H9 (cell line): Measurements from ENCODE around the gene MIB2. TPM values are rescaled to one million over a fixed set of nuclear protein-coding genes. Genes with fewer than 3 reads are reported as not detected.

Source experiments
- DNase-seq: peaks from one replicate; pipeline ENCODE4 v3.0.0-alpha.2; 2017
- H2AFZ ChIP-seq: one replicate; pipeline ENCODE4 v1.6.1; 2013; ENCODE audit warnings: mild to moderate bottlenecking, low read length, control low read depth, moderate library complexity
- H2AK5ac ChIP-seq: 2 replicates; pipeline ENCODE4 v1.6.1; 2013; ENCODE audit warnings: low read length, control low read depth, mixed read lengths; ENCODE audit not compliant: insufficient read length
- H2BK120ac ChIP-seq: one replicate; pipeline ENCODE4 v1.6.1; 2013; ENCODE audit warnings: low read depth, mild to moderate bottlenecking, low read length, control low read depth, inconsistent platforms; ENCODE audit not compliant: poor library complexity, severe bottlenecking
- H2BK12ac ChIP-seq: 2 replicates; pipeline ENCODE4 v1.6.1; 2013; ENCODE audit warnings: low read length, control low read depth, mixed read lengths, low read depth; ENCODE audit not compliant: insufficient read length
- H2BK15ac ChIP-seq: 2 replicates; pipeline ENCODE4 v1.6.1; 2013; ENCODE audit warnings: low read depth, low read length, control low read depth
- H2BK20ac ChIP-seq: one replicate; pipeline ENCODE4 v1.6.1; 2013; ENCODE audit warnings: low read depth, mild to moderate bottlenecking, low read length, control low read depth, inconsistent platforms; ENCODE audit not compliant: poor library complexity, severe bottlenecking
- H2BK5ac ChIP-seq: 2 replicates; pipeline ENCODE4 v1.6.1; 2013; ENCODE audit warnings: low read length, control low read depth, mixed read lengths; ENCODE audit not compliant: insufficient read length
- H3K14ac ChIP-seq: 2 replicates; pipeline ENCODE4 v1.6.1; 2013; ENCODE audit warnings: low read length, control low read depth; ENCODE audit not compliant: insufficient read depth
- H3K18ac ChIP-seq: 2 replicates; pipeline ENCODE4 v1.6.1; 2013; ENCODE audit warnings: low read depth, mild to moderate bottlenecking, mixed read lengths, low read length, control low read depth; ENCODE audit not compliant: insufficient read length
- H3K23ac ChIP-seq: 2 replicates; pipeline ENCODE4 v1.6.1; 2013; ENCODE audit warnings: low read length, control low read depth, mixed read lengths, low read depth; ENCODE audit not compliant: insufficient read length
- H3K23me2 ChIP-seq: 2 replicates; pipeline ENCODE4 v1.6.1; 2013; ENCODE audit warnings: low read depth, mild to moderate bottlenecking, mixed read lengths, low read length, control low read depth; ENCODE audit not compliant: insufficient read length, poor library complexity, severe bottlenecking
- H3K27ac ChIP-seq: 2 replicates; pipeline ENCODE4 v1.5.1; 2013; ENCODE audit warnings: low read length, control low read depth, mixed read lengths, low read depth; ENCODE audit not compliant: insufficient read length
- H3K27me3 ChIP-seq: 2 replicates; pipeline ENCODE4 v1.6.1; 2013; ENCODE audit warnings: low read length, control low read depth, inconsistent platforms; ENCODE audit not compliant: insufficient read depth
- H3K4ac ChIP-seq: 2 replicates; pipeline ENCODE4 v1.6.1; 2013; ENCODE audit warnings: low read depth, mild to moderate bottlenecking, control low read depth, inconsistent platforms, low read length, moderate library complexity
- H3K4me1 ChIP-seq: 2 replicates; pipeline ENCODE4 v1.6.1; 2013; ENCODE audit warnings: low read length, control low read depth, inconsistent platforms; ENCODE audit not compliant: insufficient read depth
- H3K4me2 ChIP-seq: 2 replicates; pipeline ENCODE4 v1.6.1; 2013; ENCODE audit warnings: low read length, control low read depth, mixed read lengths; ENCODE audit not compliant: insufficient read length, insufficient read depth
- H3K56ac ChIP-seq: 2 replicates; pipeline ENCODE4 v1.6.1; 2013; ENCODE audit warnings: low read depth, mild to moderate bottlenecking, mixed read lengths, low read length, control low read depth; ENCODE audit not compliant: insufficient read length
- H3K79me1 ChIP-seq: 2 replicates; pipeline ENCODE4 v1.6.1; 2013; ENCODE audit warnings: low read depth, mild to moderate bottlenecking, moderate library complexity, low read length, control low read depth, inconsistent platforms; ENCODE audit not compliant: insufficient read depth, poor library complexity, severe bottlenecking
- H3K79me2 ChIP-seq: 2 replicates; pipeline ENCODE4 v1.6.1; 2013; ENCODE audit warnings: low read length, control low read depth, inconsistent platforms; ENCODE audit not compliant: insufficient read depth
- H3K9ac ChIP-seq: 2 replicates; pipeline ENCODE4 v1.6.1; 2013; ENCODE audit warnings: low read length, control low read depth, mixed read lengths; ENCODE audit not compliant: insufficient read length; ENCODE audit errors: extremely low read depth
- H3K9me3 ChIP-seq: one replicate; pipeline ENCODE4 v1.6.1; 2013; ENCODE audit warnings: low read depth, low read length, inconsistent platforms; ENCODE audit not compliant: control insufficient read depth
- H3T11ph ChIP-seq: one replicate; pipeline ENCODE4 v1.6.1; 2013; ENCODE audit warnings: mild to moderate bottlenecking, low read length, control low read depth, inconsistent platforms
- H4K20me1 ChIP-seq: one replicate; pipeline ENCODE4 v1.6.1; 2013; ENCODE audit not compliant: control insufficient read depth, insufficient read length, insufficient read depth
- H4K5ac ChIP-seq: 2 replicates; pipeline ENCODE4 v1.6.1; 2013; ENCODE audit warnings: low read depth, mild to moderate bottlenecking, mixed read lengths, low read length, control low read depth; ENCODE audit not compliant: insufficient read length
- H4K8ac ChIP-seq: replicated peaks from 2 replicates; pipeline ENCODE4 v1.6.1; 2013; ENCODE audit warnings: low read length, control low read depth, mixed read lengths, low read depth; ENCODE audit not compliant: insufficient read length
- H4K91ac ChIP-seq: 2 replicates; pipeline ENCODE4 v1.6.1; 2013; ENCODE audit warnings: low read depth, mild to moderate bottlenecking, moderate library complexity, mixed read lengths, low read length, control low read depth; ENCODE audit not compliant: insufficient read length
- H3K27ac Mint-ChIP-seq, 3 experiments: 2 replicates in 2 of 3; 3 replicates in 1 of 3; pipeline ENCODE4 v1.8.0; 2020 to 2021; ENCODE audit warnings: mixed read lengths in 3 of 3, mild to moderate bottlenecking in 1 of 3, moderate library complexity in 1 of 3
- H3K27me3 Mint-ChIP-seq: 2 replicates; pipeline ENCODE4 v1.8.0; 2021; ENCODE audit warnings: low read depth, mild to moderate bottlenecking, moderate library complexity, mixed read lengths
- H3K36me3 Mint-ChIP-seq, 3 experiments: 2 replicates in 2 of 3; 3 replicates in 1 of 3; pipeline ENCODE4 v1.8.0; 2020 to 2021; ENCODE audit warnings: low read depth in 3 of 3, mixed read lengths in 3 of 3; ENCODE audit not compliant: insufficient read depth in 1 of 3
- H3K4me1 Mint-ChIP-seq, 2 experiments: 2 replicates each; pipeline ENCODE4 v1.8.0; 2020; ENCODE audit warnings: mixed read lengths in 2 of 2
- H3K4me3 Mint-ChIP-seq, 2 experiments: 2 replicates in 1 of 2; 3 replicates in 1 of 2; pipeline ENCODE4 v1.8.0; 2020 to 2021; ENCODE audit warnings: mild to moderate bottlenecking in 2 of 2, mixed read lengths in 2 of 2, moderate library complexity in 1 of 2
- H3K9me3 Mint-ChIP-seq, 2 experiments: 2 replicates in 1 of 2; 3 replicates in 1 of 2; pipeline ENCODE4 v1.8.0; 2020; ENCODE audit warnings: mild to moderate bottlenecking in 2 of 2, mixed read lengths in 2 of 2, moderate library complexity in 1 of 2
- WGBS: extraction: QIAGEN DNeasy Blood & Tissue Kit; methylation state at CpG from one replicate; pipeline ENCODE4 v1.1.7; 2013; ENCODE audit warnings: missing lambda C conversion rate, low lambda C conversion rate, mixed read lengths; ENCODE audit not compliant: insufficient read length; ENCODE audit errors: extremely low coverage; 5-methylcytosine and 5-hydroxymethylcytosine counted together
- total RNA-seq: library from RNA; stranded (reverse); gene quantifications from 2 replicates; pipeline ENCODE4 v1.2.1, GENCODE V29; 2021
- TF ChIP-seq, protein P1 (sequence below): fragments of 200-600 bp; sonication (generic); conservative IDR thresholded peaks from 3 replicates; pipeline ENCODE4 v1.8.0; 2021; ENCODE audit warnings: antibody characterized with exemption, mild to moderate bottlenecking

MIB2 gene
- total RNA-seq, 1 experiment from 2014 or later: 77.8 TPM

DNA sequence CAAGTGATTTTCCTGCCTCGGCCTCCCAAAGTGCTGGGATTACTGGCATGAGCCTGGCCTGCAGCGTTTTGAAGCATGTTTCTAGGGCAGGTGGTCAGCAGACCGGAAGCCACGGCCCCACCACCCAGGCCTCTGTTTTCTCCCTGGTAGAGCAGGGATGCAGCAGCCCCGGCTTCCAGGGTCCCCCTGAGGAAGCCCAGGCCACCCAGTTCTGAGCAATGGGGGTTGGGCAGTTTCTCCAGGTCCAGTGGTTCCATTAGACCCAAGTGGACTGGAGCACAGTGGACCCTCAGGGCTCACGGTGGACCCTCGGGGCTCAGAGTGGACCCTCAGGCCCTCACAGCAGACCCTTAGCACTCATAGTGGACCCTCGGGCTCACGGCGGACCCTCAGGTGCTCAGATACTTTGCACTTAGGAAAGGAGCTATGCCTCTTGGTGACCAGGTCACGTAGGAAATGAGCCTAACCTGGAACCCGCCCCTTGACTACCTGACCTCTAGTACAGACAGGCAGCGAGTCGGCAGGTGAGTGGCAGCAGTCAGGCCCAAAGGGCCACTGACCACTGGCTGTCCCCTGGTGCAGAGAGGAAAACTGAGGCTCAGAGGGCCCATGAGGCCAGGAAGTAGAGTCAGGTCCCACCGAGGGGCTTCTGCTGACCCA, 10.8 kb upstream of the MIB2 start:
- H3K27ac Mint-ChIP-seq: no peak overlapping the region
- Histone ChIP-seq H3K4me1 (no peaks in the 10 kb centered on the region), H3K27ac (no peak overlapping the region), H4K91ac (no peak overlapping the region), H3T11ph (no peak overlapping the region), H2AFZ (no peak overlapping the region), H3K23me2 (peaks cover 4% of the 10 kb centered on the region), H3K14ac (no peak overlapping the region), H2BK120ac (no peak overlapping the region), H3K4ac (no peak overlapping the region), H2BK20ac (no peak overlapping the region), H2AK5ac (no peak overlapping the region), H3K18ac (no peak overlapping the region), H3K23ac (no peak overlapping the region), H3K27me3 (no peaks in the 10 kb centered on the region; the same call in 1 of the 2 replicates), H4K8ac (no peak overlapping the region), H4K20me1 (no peaks in the 10 kb centered on the region), H3K9ac (no peak overlapping the region), H3K56ac (no peak overlapping the region), H3K79me1 (no peaks in the 10 kb centered on the region), H3K9me3 (no peaks in the 10 kb centered on the region), H2BK15ac (no peak overlapping the region), H2BK5ac (no peak overlapping the region), H4K5ac (no peak overlapping the region), H3K79me2 (no peaks in the 10 kb centered on the region), H2BK12ac (no peak overlapping the region), H3K4me2 (no peak overlapping the region)
- H3K36me3 Mint-ChIP-seq: no peaks in the 10 kb centered on the region
- TF ChIP-seq, protein P1, sequence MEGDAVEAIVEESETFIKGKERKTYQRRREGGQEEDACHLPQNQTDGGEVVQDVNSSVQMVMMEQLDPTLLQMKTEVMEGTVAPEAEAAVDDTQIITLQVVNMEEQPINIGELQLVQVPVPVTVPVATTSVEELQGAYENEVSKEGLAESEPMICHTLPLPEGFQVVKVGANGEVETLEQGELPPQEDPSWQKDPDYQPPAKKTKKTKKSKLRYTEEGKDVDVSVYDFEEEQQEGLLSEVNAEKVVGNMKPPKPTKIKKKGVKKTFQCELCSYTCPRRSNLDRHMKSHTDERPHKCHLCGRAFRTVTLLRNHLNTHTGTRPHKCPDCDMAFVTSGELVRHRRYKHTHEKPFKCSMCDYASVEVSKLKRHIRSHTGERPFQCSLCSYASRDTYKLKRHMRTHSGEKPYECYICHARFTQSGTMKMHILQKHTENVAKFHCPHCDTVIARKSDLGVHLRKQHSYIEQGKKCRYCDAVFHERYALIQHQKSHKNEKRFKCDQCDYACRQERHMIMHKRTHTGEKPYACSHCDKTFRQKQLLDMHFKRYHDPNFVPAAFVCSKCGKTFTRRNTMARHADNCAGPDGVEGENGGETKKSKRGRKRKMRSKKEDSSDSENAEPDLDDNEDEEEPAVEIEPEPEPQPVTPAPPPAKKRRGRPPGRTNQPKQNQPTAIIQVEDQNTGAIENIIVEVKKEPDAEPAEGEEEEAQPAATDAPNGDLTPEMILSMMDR: no peak
- H3K9me3 Mint-ChIP-seq: no peaks in the 10 kb centered on the region
- peaks cover 0 to 2% of the 10 kb centered on the region in 2 experiments; a peak in 1 of 4 replicates for H3K4me1 Mint-ChIP-seq
- no CpG with 5 or more reads among the region's 15 CpGs for WGBS
- peaks cover 42% of the 10 kb centered on the region for H3K27me3 Mint-ChIP-seq
- no peak for DNase-seq
- no peak overlapping the region for H3K4me3 Mint-ChIP-seq
